ENCODE results near the gene PPP1CA. TPM values are rescaled to one million over a fixed set of nuclear protein-coding genes. Genes with fewer than 3 reads are reported as not detected.
A peak's percentile ranks its signal among the peaks of the same experiment; 100 is the strongest.

PPP1CA gene
- total RNA-seq, 4 donors from 2014 or later: 146 to 202 (median 185) TPM

- peaks cover 40 to 67% (median 49%) of the 10 kb centered on the region in 3 donors for H3K4me1 ChIP-seq
- intact Hi-C loops (cut with DNase I): no loop called here
- no peaks in the 10 kb centered on the region for H3K9me3 ChIP-seq
- H3K27me3 ChIP-seq: peaks cover 0 to 30% (median 0%) of the 10 kb centered on the region in 4 donors
- H3K27ac ChIP-seq: peak within 1 kb of the TSS; percentile 0 to 78 (median 40)
- 0% methylated on average over 12 of the region's 67 CpGs; no CpG with 5 or more reads in 1 of the 2 donors for whole genome bisulfite sequencing, 2 donors
- peak within 1 kb of the TSS; percentile 16 to 62 (median 36) for H3K4me3 ChIP-seq
- no peak for DNase-seq
- no peak for TF ChIP-seq POLR2A (IDR thresholded peaks at IDR 0.05)
- no peak for TF ChIP-seq CTCF (IDR thresholded peaks at IDR 0.05)
- H3K36me3 ChIP-seq: no peaks in the 10 kb centered on the region
These were observed 14.0 kb upstream of the PPP1CA start, which contains the start of gene CARNS1 for GRCh38 chr11:67415501-67416304. TSS of gene CARNS1 (plus strand) at chr11:67415678. CDS start at chr11:67416200, 522 bp downstream.

GRCh38 chr11:67413266-67413849 lies 11.7 kb upstream of the PPP1CA start:
- H3K4me1 ChIP-seq: peaks cover 20 to 62% (median 29%) of the 10 kb centered on the region in 3 donors
- H3K27ac ChIP-seq: no peak overlapping the region
- DNase-seq: no peak
- intact Hi-C loops (cut with DNase I): no loop called here
- TF ChIP-seq CTCF (IDR thresholded peaks at IDR 0.05) (no peak), POLR2A (IDR thresholded peaks at IDR 0.05) (no peak)
- H3K4me3 ChIP-seq: no peak overlapping the region
- peaks cover 0 to 54% (median 0%) of the 10 kb centered on the region in 4 donors for H3K27me3 ChIP-seq
- H3K9me3 ChIP-seq: no peaks in the 10 kb centered on the region
- WGBS, 2 donors: 67 to 72% methylated on average over 1 to 2 of the region's 2 CpGs
- no peaks in the 10 kb centered on the region for H3K36me3 ChIP-seq

GRCh38 chr11:67412495-67413179 lies 11.0 kb upstream of the PPP1CA start:
- Histone ChIP-seq H3K9me3 (no peaks in the 10 kb centered on the region), H3K4me1 (peaks cover 20 to 62% (median 26%) of the 10 kb centered on the region in 3 donors), H3K27me3 (peaks cover 0 to 61% (median 0%) of the 10 kb centered on the region in 4 donors), H3K4me3 (no peak overlapping the region), H3K27ac (no peak overlapping the region), H3K36me3 (no peaks in the 10 kb centered on the region)
- TF ChIP-seq POLR2A (IDR thresholded peaks at IDR 0.05): no peak
- no peak for TF ChIP-seq CTCF (IDR thresholded peaks at IDR 0.05)
- no peak for DNase-seq
- 20 to 32% methylated on average over 2 to 4 of the region's 9 CpGs for WGBS, 2 donors
- intact Hi-C loops (cut with DNase I): no loop called here

GRCh38 chr11:67411785-67412152 lies 10.1 kb upstream of the PPP1CA start:
- Histone ChIP-seq H3K4me1 (peaks cover 17 to 62% (median 19%) of the 10 kb centered on the region in 3 donors), H3K36me3 (no peaks in the 10 kb centered on the region), H3K9me3 (no peaks in the 10 kb centered on the region), H3K27me3 (peaks cover 0 to 70% (median 0%) of the 10 kb centered on the region in 4 donors), H3K4me3 (no peak overlapping the region), H3K27ac (no peak overlapping the region)
- WGBS, 2 donors: 67 to 76% methylated on average over 5 to 6 of the region's 7 CpGs
- intact Hi-C loops (cut with DNase I): no loop called here
- DNase-seq: no peak
- no peak for TF ChIP-seq CTCF (IDR thresholded peaks at IDR 0.05)
- no peak for TF ChIP-seq POLR2A (IDR thresholded peaks at IDR 0.05)
